ENCODE results near the gene RANBP2.

- no peak for TF ChIP-seq CTCF (IDR thresholded peaks at IDR 0.05)
- no peak for TF ChIP-seq POLR2A (IDR thresholded peaks at IDR 0.05)
Measured at GRCh38 chr2:108707300-108707699, 12.0 kb upstream of the RANBP2 start.

Data from transverse colon (tissue), 3 donors.